SK-N-DZ (cell line): ENCODE results near the gene DPEP2NB.
A peak's percentile ranks its signal among the peaks of the same experiment; 100 is the strongest.
"Not testable (repeated sequence)": the region's sequence is repeated elsewhere in the genome, so short reads cannot be mapped to it uniquely, and the experiment has no call there.

Experiments used
- DNase-seq: peaks from one replicate; pipeline ENCODE4 v3.0.0-alpha.2; 2015; ENCODE audit warnings: low spot score

DPEP2NB gene

GRCh38 chr16:68013440-68013839, 2.3 kb downstream of the DPEP2NB start:
- no peak for DNase-seq

GRCh38 chr16:68009872-68010271, 5.8 kb downstream of the DPEP2NB start:
- not testable (repeated sequence) for DNase-seq

GRCh38 chr16:68009157-68009735, 6.5 kb downstream of the DPEP2NB start:
- no peak for DNase-seq

- no peak for DNase-seq
Measured at GRCh38 chr16:68005786-68006286, 9.9 kb downstream of the DPEP2NB start.

DNA sequence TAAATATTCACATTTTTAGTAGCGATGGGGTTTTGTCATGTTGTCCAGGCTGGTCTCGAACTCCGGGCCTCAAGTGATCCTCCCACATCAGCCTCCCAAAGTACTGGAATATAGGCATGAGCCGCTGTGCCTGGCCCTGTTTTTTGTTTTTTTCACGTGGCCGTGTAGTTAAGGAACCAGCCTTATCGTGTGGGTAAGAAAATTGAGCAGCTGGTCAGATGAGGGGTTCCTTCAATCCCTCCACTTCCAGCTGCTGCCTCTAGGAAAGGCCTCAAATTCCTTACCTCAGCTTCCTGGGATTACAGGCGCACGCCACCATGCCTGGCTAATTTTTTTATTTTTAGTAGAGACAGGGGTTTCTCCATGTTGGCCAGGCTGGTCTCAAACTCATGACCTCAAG, 10.5 kb downstream of the DPEP2NB start:
- DNase-seq, result no peak

GRCh38 chr16:68003031-68003430, 12.7 kb downstream of the DPEP2NB start:
- DNase-seq, result no peak

DNA sequence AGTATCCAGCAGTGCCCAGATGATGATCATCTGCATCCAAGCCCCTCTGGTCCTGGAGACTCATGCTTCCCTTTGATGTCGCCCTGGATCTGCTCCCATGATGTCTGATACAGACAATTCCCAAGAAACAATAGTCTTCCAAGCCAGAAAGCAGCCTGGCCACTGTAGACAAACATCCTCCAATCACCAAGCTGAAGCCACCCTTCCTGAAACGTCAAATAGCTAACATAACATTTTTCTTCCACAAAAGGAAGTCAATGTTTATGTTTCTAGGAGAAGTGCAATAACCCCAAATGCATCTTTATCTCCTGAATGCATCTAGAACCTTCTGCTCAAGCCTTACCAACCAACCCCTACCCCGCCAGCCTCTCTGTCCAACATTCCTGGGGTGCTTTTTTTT, 15.3 kb downstream of the DPEP2NB start:
- DNase-seq, result no peak

DNA sequence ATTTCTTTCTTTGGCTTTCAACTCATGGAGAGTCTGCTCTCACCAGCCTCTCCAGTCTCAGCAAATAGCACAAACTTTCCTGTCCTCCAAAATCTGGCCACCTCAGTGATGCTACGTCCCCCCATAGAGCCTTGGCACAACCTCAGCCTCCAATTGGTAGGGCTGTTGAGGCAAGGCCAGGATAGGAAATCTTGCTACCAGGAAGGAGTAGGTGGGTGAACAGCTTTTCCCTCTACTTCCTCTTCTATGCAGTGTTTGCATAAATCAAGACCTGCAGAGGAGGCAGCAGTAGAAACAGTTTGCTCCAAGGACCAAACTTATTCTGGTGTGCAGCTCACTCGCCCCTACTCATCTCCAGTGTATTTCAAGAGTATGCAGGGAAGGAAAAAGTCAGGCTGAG, 15.7 kb downstream of the DPEP2NB start:
- DNase-seq, result no peak

DNA sequence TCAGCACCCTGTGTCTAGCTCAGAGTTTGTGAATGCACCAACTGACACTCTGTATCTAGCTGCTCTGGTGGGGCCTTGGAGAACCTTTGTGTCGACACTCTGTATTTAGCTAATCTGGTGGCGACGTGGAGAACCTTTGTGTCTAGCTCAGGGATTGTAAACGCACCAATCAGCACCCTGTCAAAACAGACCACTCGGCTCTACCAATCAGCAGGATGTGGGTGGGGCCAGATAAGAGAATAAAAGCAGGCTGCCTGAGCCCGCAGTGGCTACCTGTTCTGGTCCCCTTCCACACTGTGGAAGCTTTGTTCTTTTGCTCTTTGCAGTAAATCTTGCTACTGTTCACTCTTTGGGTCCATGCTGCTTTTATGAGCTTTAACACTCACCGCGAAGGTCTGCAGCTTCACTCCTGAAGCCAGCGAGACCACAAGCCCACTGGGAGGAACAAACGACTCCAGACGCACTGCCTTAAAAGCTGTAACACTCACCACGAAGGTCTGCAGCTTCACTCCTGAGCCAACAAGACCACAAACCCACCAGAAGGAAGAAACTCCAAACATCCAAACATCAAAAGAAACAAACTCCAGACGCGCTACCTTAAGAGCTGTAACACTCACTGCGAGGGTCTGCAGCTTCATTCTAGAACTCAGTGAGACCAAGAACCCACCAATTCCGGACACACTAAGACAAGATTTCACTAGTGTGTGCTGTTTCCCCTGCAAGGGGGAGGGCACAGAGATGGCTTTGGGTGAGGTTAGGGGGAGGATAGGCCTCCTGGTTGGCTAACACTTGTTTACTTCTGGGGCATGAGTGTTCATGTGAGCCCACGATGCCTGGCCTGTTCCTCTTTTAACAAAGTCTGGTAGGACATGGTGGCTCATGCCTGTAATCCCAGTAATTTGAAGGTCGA, 16.7 kb downstream of the DPEP2NB start, which contains the start of gene DPEP2:
TSS of gene DPEP2 (minus strand) at position 706 of the 910 bp plus-strand sequence. CDS start 6,272 bp downstream, outside the sequence.
- DNase-seq, result not testable (repeated sequence)

- not testable (repeated sequence) for DNase-seq
Measured at GRCh38 chr16:67998231-67998778, 17.4 kb downstream of the DPEP2NB start.

GRCh38 chr16:67996666-67997065, 19.0 kb downstream of the DPEP2NB start:
- no peak for DNase-seq

- DNase-seq, result no peak
Measured at GRCh38 chr16:67995423-67995822, 20.3 kb downstream of the DPEP2NB start.

DNA sequence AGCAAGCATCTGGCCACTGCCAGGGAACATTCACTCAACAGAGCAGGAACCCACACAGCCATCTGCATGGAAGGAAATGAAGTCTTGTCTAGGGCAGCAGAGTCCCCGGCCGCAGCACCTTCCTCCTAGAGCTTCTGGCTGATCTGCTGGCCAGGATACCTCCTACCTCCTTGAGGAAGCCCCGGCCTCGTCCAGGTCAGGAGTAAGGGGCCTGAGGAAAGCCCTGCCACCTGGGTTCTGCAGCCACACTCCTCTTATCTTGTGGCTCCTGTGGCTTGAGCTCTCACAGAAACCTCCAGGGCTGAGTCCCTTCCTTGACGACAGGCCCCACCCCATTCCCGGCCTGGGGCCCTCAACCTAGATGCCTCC, 21.7 kb downstream of the DPEP2NB start:
- not testable (repeated sequence) for DNase-seq

GRCh38 chr16:67993207-67994039, 22.3 kb downstream of the DPEP2NB start:
- DNase-seq, result peak; percentile 80

- no peak for DNase-seq
Measured at GRCh38 chr16:67992661-67993206, 23.0 kb downstream of the DPEP2NB start.

GRCh38 chr16:67990018-67990386, 25.7 kb downstream of the DPEP2NB start:
- DNase-seq, result no peak

DNA sequence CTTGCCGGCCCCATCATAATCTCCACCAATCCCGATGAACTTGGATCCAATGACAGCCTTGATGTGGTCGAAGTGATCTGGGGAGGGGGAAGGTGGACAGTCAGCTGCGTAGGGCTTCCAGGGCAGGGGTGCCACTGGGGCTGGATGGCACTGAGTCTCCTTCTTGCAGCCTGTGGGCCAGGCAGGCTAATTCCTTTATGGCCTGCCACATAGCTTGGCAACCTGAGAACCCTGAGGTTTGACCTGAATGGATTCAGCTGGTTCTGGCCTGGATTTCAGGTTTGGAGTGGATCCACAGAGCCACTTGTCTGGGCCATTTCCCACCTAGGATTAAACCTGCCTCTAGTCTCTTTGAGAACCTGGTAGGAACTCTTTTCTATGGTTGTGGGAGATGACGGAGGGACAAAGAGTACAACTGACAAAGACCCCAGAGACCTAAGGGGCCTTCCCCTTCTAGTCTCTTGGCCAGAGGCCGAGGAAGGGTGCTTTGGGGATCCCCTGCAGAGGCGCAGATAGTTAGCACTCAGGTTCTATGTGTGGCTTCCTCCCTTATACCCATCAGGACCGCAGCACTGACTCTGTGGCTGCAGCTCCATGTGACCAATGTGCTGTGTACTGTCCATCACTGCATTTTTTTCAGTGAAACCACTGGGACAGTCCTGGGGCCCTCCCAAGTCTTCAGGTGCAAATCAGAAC, 26.2 kb downstream of the DPEP2NB start:
- no peak for DNase-seq

GRCh38 chr16:67988675-67989074, 27.0 kb downstream of the DPEP2NB start:
- no peak for DNase-seq

- no peak for DNase-seq
Measured at GRCh38 chr16:67987460-67988160, 28.1 kb downstream of the DPEP2NB start.

DNA sequence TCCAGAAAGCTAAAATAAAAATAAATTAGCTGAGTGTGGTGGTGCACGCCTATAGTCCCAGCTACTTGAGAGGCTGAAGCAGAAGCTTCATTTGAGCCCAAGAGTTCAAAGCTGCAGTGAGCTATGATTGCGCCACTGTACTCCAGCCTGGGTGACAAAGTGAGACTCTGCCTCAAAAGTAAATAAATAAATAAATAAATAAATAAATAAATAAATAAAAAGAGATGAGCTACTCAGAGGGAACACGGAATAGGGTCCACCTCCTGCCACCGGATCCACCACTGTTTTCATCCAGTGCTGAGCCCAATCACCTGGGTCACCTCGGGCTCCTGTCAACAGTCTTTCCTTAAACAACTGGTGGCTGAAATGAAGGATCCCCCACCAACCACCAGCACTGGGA, 28.8 kb downstream of the DPEP2NB start:
- no peak for DNase-seq
